H1 (cell line): Measurements from ENCODE around the gene MXRA8. TPM values are rescaled to one million over a fixed set of nuclear protein-coding genes. Genes with fewer than 3 reads are reported as not detected.

Experiments used
- ASH2L ChIP-seq: fragments of 200-600, 300-600 bp; sonication (generic); IDR thresholded peaks from one replicate; pipeline ENCODE4 v1.7.1; 2017; ENCODE audit warnings: low read length
- BCL11A ChIP-seq, 2 experiments: IDR thresholded peaks; one replicate each; pipeline ENCODE4 v1.6.1; 2011; ENCODE audit warnings: low read depth in 2 of 2, low read length in 2 of 2, mild to moderate bottlenecking in 2 of 2
- CBX8 ChIP-seq: fragments of 300-800, 300-1000 bp; sonication (generic); IDR thresholded peaks from 2 replicates; pipeline ENCODE4 v1.7.1; 2016; ENCODE audit warnings: low read depth, low read length, borderline replicate concordance
- CHD1 ChIP-seq: IDR thresholded peaks from 2 replicates; pipeline ENCODE4 v1.6.1; 2012; ENCODE audit warnings: low read depth, low read length, improper control_type of control experiment
- CHD2 ChIP-seq: IDR thresholded peaks from 2 replicates; pipeline ENCODE4 v1.6.1; 2012; ENCODE audit warnings: low read length, improper control_type of control experiment
- CTBP2 ChIP-seq: IDR thresholded peaks from 2 replicates; pipeline ENCODE4 v1.7.0; 2011; ENCODE audit warnings: borderline replicate concordance, mild to moderate bottlenecking, moderate library complexity, mixed read lengths, low read length; ENCODE audit not compliant: insufficient read depth, insufficient read length
- HDAC2 ChIP-seq, 2 experiments: fragments of 300-600 bp in 1 of 2; sonication (generic) in 1 of 2; IDR thresholded peaks; 2 replicates each; pipeline ENCODE4 v1.6.1; 2011 to 2012; ENCODE audit warnings: low read depth in 2 of 2, low read length in 2 of 2, mild to moderate bottlenecking in 2 of 2, moderate library complexity in 2 of 2, borderline replicate concordance in 1 of 2, inconsistent platforms in 1 of 2
- JUND ChIP-seq: IDR thresholded peaks from 2 replicates; pipeline ENCODE4 v1.6.1; 2011; ENCODE audit warnings: mild to moderate bottlenecking, improper control_type of control experiment, low read length
- KDM1A ChIP-seq: fragments of 200-600, 300-600 bp; sonication (generic); IDR thresholded peaks from 2 replicates; pipeline ENCODE4 v1.7.1; 2016; ENCODE audit warnings: mild to moderate bottlenecking, low read length, borderline replicate concordance
- KDM4A ChIP-seq: IDR thresholded peaks from one replicate; pipeline ENCODE4 v1.7.1; 2012; ENCODE audit warnings: low read depth, mild to moderate bottlenecking, moderate library complexity, low read length, inconsistent platforms; ENCODE audit not compliant: severe bottlenecking
- KDM5A ChIP-seq: fragments of 200-600 bp; IDR thresholded peaks from 2 replicates; pipeline ENCODE4 v1.7.1; 2012; ENCODE audit warnings: mild to moderate bottlenecking, low read length, inconsistent platforms, mixed read lengths
- POLR2A ChIP-seq, 2 experiments: IDR thresholded peaks; 1 replicate in 1 of 2; 2 replicates in 1 of 2; pipeline ENCODE4 v1.6.1; 2011; ENCODE audit warnings: low read depth in 2 of 2, low read length in 2 of 2, mild to moderate bottlenecking in 2 of 2; ENCODE audit errors: control extremely low read depth in 1 of 2
- RBBP5 ChIP-seq: IDR thresholded peaks from 2 replicates; pipeline ENCODE4 v1.7.1; 2012; ENCODE audit warnings: low read depth, mild to moderate bottlenecking, inconsistent platforms, low read length, moderate library complexity, borderline replicate concordance
- SIN3A ChIP-seq, 2 experiments: IDR thresholded peaks in 1 of 2; conservative IDR thresholded peaks in 1 of 2; 2 replicates each; pipeline ENCODE4 v1.6.1; 2011 to 2012; ENCODE audit warnings: low read length in 2 of 2, improper control_type of control experiment in 1 of 2, low read depth in 1 of 2, mild to moderate bottlenecking in 1 of 2
- SIRT6 ChIP-seq: IDR thresholded peaks from one replicate; pipeline ENCODE4 v1.7.1; 2012; ENCODE audit warnings: low read length, inconsistent platforms
- SIX5 ChIP-seq: IDR thresholded peaks from 2 replicates; pipeline ENCODE4 v1.6.1; 2011; ENCODE audit warnings: mild to moderate bottlenecking, low read depth, low read length
- SP1 ChIP-seq: IDR thresholded peaks from 2 replicates; pipeline ENCODE4 v1.6.1; 2011; ENCODE audit warnings: low read depth, low read length
- SP2 ChIP-seq: IDR thresholded peaks from 2 replicates; pipeline ENCODE4 v1.6.1; 2012; ENCODE audit warnings: mild to moderate bottlenecking, low read length, inconsistent platforms
- SP4 ChIP-seq: IDR thresholded peaks from 2 replicates; pipeline ENCODE4 v1.6.1; 2012; ENCODE audit warnings: low read length, inconsistent platforms
- SUZ12 ChIP-seq: fragments of 200-600 bp; sonication (generic); IDR thresholded peaks from 2 replicates; pipeline ENCODE4 v1.6.1; 2012; ENCODE audit warnings: mild to moderate bottlenecking, inconsistent platforms, low read length, moderate library complexity, mixed read lengths
- TCF12 ChIP-seq: IDR thresholded peaks from 2 replicates; pipeline ENCODE4 v1.6.1; 2011; ENCODE audit warnings: low read depth, mild to moderate bottlenecking, low read length
- TEAD4 ChIP-seq: IDR thresholded peaks from 2 replicates; pipeline ENCODE4 v1.6.1; 2012; ENCODE audit warnings: low read depth, low read length, inconsistent platforms, mixed read lengths
- ZNF274 ChIP-seq: IDR thresholded peaks from 2 replicates; pipeline ENCODE4 v1.7.0; 2012; ENCODE audit warnings: low read length, borderline replicate concordance; ENCODE audit errors: extremely low read depth
- polyA plus RNA-seq, 7 experiments: library from polyadenylated mRNA; depleted of rRNA in 3 of 7; stranded (reverse) in 5 of 7; unstranded in 2 of 7; fragments of >200 nt in 5 of 7; fragments of 200-250 nt in 2 of 7; gene quantifications; 1 replicate in 5 of 7; 2 replicates in 1 of 7; 4 replicates in 1 of 7; pipeline versions ENCODE4 v1.2.1 to v1.2.3, GENCODE V29; 2011 to 2013; ENCODE audit warnings: missing spikeins in 2 of 7, mixed read lengths in 2 of 7
- total RNA-seq: library from RNA; stranded (reverse); fragmentation: NEBNext Ultra II Directional; extraction: Animal tissue kit (Norgen Biotek cat#: 25700); gene quantifications from 2 replicates; pipeline ENCODE4 v1.2.1, GENCODE V29; 2021
- TF ChIP-seq, protein P1 (sequence below): IDR thresholded peaks from 2 replicates; pipeline ENCODE4 v1.6.1; 2012; ENCODE audit warnings: inconsistent platforms
- TF ChIP-seq, protein P2 (sequence below): IDR thresholded peaks from 2 replicates; pipeline ENCODE4 v1.6.1; 2012; ENCODE audit warnings: inconsistent platforms

Gene MXRA8
- total and polyA plus RNA-seq, 2 of the 8 experiments (the other 6 are each of a cell fraction or from before 2014, with no cell fraction given): 10.5 to 17.2 TPM

DNA sequence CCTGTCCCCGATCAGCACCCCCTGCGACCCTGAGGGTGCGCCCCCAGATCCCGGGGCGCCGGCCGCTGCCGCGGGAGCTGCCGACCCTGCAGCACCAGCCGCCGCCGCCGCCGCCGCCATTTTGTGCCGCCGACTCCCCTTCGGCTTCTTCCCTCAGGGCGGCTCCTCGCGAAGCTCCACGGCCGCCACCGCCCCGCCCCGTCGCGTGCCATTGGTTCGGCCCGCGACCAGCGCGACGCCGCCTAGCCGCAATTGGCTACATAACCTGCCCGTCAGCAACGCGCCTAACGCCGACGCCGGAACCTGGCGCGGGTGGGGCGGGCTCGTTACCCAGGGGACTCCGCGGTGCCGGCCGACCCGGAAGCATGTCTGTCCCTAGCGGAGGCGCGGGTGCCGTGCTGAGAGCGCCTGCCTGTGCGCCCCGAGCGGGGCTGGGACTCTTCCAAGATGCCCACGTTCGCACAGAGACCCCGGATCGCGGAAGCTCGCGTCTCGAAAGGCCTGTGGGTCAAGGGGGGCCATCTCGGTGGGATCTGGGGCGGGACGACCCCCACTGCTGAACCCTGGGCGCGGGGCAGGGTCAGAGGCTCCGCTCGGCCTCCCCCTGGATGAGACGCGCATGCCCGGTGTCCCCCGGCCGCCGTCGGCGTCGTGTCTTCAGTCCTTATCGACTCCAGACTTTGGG lies 41.0 kb upstream of the MXRA8 start, which contains the start of gene CCNL2 (continued):
- no peak for TF ChIP-seq SUZ12
- TF ChIP-seq JUND: no peak
- TF ChIP-seq SIRT6: no peak
- TF ChIP-seq TEAD4: no peak
- no peak for TF ChIP-seq ZNF274
- TF ChIP-seq KDM5A: 0 out of 2 replicates have a peak, but pooled peaks have one; percentile 49
- no peak for TF ChIP-seq CHD1
- TF ChIP-seq, protein P1, sequence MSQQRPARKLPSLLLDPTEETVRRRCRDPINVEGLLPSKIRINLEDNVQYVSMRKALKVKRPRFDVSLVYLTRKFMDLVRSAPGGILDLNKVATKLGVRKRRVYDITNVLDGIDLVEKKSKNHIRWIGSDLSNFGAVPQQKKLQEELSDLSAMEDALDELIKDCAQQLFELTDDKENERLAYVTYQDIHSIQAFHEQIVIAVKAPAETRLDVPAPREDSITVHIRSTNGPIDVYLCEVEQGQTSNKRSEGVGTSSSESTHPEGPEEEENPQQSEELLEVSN: no peak
- TF ChIP-seq, protein P2, sequence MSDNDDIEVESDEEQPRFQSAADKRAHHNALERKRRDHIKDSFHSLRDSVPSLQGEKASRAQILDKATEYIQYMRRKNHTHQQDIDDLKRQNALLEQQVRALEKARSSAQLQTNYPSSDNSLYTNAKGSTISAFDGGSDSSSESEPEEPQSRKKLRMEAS: peak; percentile 40; the same call in 1 of the 2 replicates
- TF ChIP-seq SP1: peak; percentile 98
- TF ChIP-seq SP2: peak; percentile 88
- TF ChIP-seq CHD2: peak; percentile 94
- peak in 1 of 2 experiments; percentile 66; a peak in 1 of 3 replicates for TF ChIP-seq POLR2A (IDR thresholded peaks at IDR 0.05; ENCODE audit: control extremely low read depth in 1 of 2, low read depth in 2 of 2, low read length in 2 of 2)
- peak; percentile 34 for TF ChIP-seq KDM4A
- no peak for TF ChIP-seq SP4
- TF ChIP-seq RBBP5: 0 out of 2 replicates have a peak, but pooled peaks have one; percentile 33
- no peak for TF ChIP-seq CBX8
- no peak for TF ChIP-seq CTBP2
- peak in 1 of 2 experiments; percentile 93; a peak in 2 of 4 replicates for TF ChIP-seq SIN3A (conservative IDR thresholded peaks at IDR 0.05 in 1 of 2, IDR thresholded peaks at IDR 0.05 in 1 of 2; ENCODE audit: low read depth in 1 of 2, low read length in 2 of 2)
- peak; percentile 29 for TF ChIP-seq ASH2L
- TF ChIP-seq TCF12: no peak
- TF ChIP-seq KDM1A: no peak
- no peak for TF ChIP-seq BCL11A (IDR thresholded peaks at IDR 0.05; ENCODE audit: low read depth in 2 of 2, low read length in 2 of 2)
- no peak; a peak in 1 of 4 replicates for TF ChIP-seq HDAC2 (IDR thresholded peaks at IDR 0.05; ENCODE audit: borderline replicate concordance in 1 of 2, low read depth in 2 of 2, low read length in 2 of 2)
- TF ChIP-seq SIX5: no peak
